Suprapubic skin (tissue), 4 donors: Measurements from ENCODE around the gene SEMA6A. TPM values are rescaled to one million over a fixed set of nuclear protein-coding genes. Genes with fewer than 3 reads are reported as not detected.

Experiments
- DNase-seq, 2 donors: peaks; one replicate each; pipeline ENCODE4 v3.0.0-alpha.2; 2019; ENCODE audit warnings: low spot score in 2 of 2
- H3K27ac ChIP-seq: fragments of 200-600 bp; sonication (generic); one replicate; pipeline ENCODE4 v1.5.1; 2019
- H3K27me3 ChIP-seq: fragments of 200-600 bp; sonication (generic); one replicate; pipeline ENCODE4 v1.5.1; 2019
- H3K36me3 ChIP-seq: fragments of 200-600 bp; sonication (generic); one replicate; pipeline ENCODE4 v1.5.1; 2019
- H3K4me1 ChIP-seq: fragments of 200-600 bp; sonication (generic); one replicate; pipeline ENCODE4 v1.5.1; 2019
- H3K4me3 ChIP-seq: fragments of 200-600 bp; sonication (generic); one replicate; pipeline ENCODE4 v1.5.1; 2019; ENCODE audit warnings: mild to moderate bottlenecking
- H3K9me3 ChIP-seq: fragments of 200-600 bp; sonication (generic); one replicate; pipeline ENCODE4 v1.5.1; 2019
- CTCF ChIP-seq, 2 donors: fragments of 200-600 bp in 1 of 2; fragments of 450-650 bp in 1 of 2; sonication (generic) in 1 of 2; IDR thresholded peaks; one replicate each; pipeline ENCODE4 v1.5.1; 2016 to 2019; ENCODE audit warnings: antibody characterized with exemption in 2 of 2, mild to moderate bottlenecking in 1 of 2, moderate library complexity in 1 of 2
- EP300 ChIP-seq: sonication (generic); formaldehyde crosslinking; IDR thresholded peaks from one replicate; pipeline ENCODE4 v1.6.1; 2017; ENCODE audit warnings: antibody characterized with exemption
- POLR2A ChIP-seq, 2 donors: fragments of 450-650 bp; IDR thresholded peaks; one replicate each; pipeline ENCODE4 v1.6.1; 2017; ENCODE audit warnings: antibody characterized with exemption in 2 of 2, mild to moderate bottlenecking in 2 of 2, moderate library complexity in 2 of 2
- POLR2AphosphoS5 ChIP-seq, 3 donors: sonication (generic); formaldehyde crosslinking; IDR thresholded peaks; one replicate each; pipeline ENCODE4 v1.6.1; 2017; ENCODE audit warnings: antibody characterized with exemption in 3 of 3
- WGBS: methylation state at CpG from one replicate; pipeline ENCODE4 v1.1.5; 2018; 5-methylcytosine and 5-hydroxymethylcytosine counted together
- total RNA-seq, 4 donors: library from RNA; depleted of rRNA; stranded (reverse); fragments of >200 nt; gene quantifications; one replicate each; pipeline ENCODE4 v1.1.0, GENCODE V29; 2016

The SEMA6A gene
- total RNA-seq, 4 donors from 2014 or later, result 7.4 to 27.8 (median 15.5) TPM

- no peaks in the 10 kb centered on the region for H3K36me3 ChIP-seq
- H3K4me3 ChIP-seq, result no peak overlapping the region
- H3K4me1 ChIP-seq, result peaks cover 10% of the 10 kb centered on the region
- TF ChIP-seq POLR2A (IDR thresholded peaks at IDR 0.05) (no peak), EP300 (no peak), POLR2AphosphoS5 (IDR thresholded peaks at IDR 0.05) (no peak), CTCF (IDR thresholded peaks at IDR 0.05) (no peak)
- H3K27me3 ChIP-seq, result no peaks in the 10 kb centered on the region
- H3K9me3 ChIP-seq, result no peaks in the 10 kb centered on the region
- 86% methylated on average over 3 of the region's 3 CpGs for WGBS
- no peak overlapping the region for H3K27ac ChIP-seq
- DNase-seq, result no peak
Observed at GRCh38 chr5:116539222-116539621, 35.4 kb downstream of the SEMA6A start.

- Histone ChIP-seq H3K4me1 (peaks cover 10% of the 10 kb centered on the region), H3K36me3 (no peaks in the 10 kb centered on the region), H3K27me3 (no peaks in the 10 kb centered on the region), H3K27ac (no peak overlapping the region), H3K4me3 (no peak overlapping the region), H3K9me3 (no peaks in the 10 kb centered on the region)
- WGBS, result 65% methylated on average over 11 of the region's 11 CpGs
- DNase-seq, result no peak
- TF ChIP-seq POLR2AphosphoS5 (IDR thresholded peaks at IDR 0.05) (no peak), EP300 (no peak), CTCF (IDR thresholded peaks at IDR 0.05) (no peak), POLR2A (IDR thresholded peaks at IDR 0.05) (no peak)
Observed at GRCh38 chr5:116536316-116537083, 38.1 kb downstream of the SEMA6A start.

- H3K4me3 ChIP-seq, result no peak overlapping the region
- no peak overlapping the region for H3K27ac ChIP-seq
- H3K9me3 ChIP-seq, result no peaks in the 10 kb centered on the region
- no peak for DNase-seq
- no peak for TF ChIP-seq POLR2A (IDR thresholded peaks at IDR 0.05)
- no peak for TF ChIP-seq POLR2AphosphoS5 (IDR thresholded peaks at IDR 0.05)
- TF ChIP-seq EP300, result no peak
- no peak for TF ChIP-seq CTCF (IDR thresholded peaks at IDR 0.05)
- H3K36me3 ChIP-seq, result no peaks in the 10 kb centered on the region
- 92% methylated on average over 2 of the region's 2 CpGs for WGBS
- H3K4me1 ChIP-seq, result peaks cover 10% of the 10 kb centered on the region
- no peaks in the 10 kb centered on the region for H3K27me3 ChIP-seq
Observed at GRCh38 chr5:116534964-116535651, 39.5 kb downstream of the SEMA6A start.

DNA sequence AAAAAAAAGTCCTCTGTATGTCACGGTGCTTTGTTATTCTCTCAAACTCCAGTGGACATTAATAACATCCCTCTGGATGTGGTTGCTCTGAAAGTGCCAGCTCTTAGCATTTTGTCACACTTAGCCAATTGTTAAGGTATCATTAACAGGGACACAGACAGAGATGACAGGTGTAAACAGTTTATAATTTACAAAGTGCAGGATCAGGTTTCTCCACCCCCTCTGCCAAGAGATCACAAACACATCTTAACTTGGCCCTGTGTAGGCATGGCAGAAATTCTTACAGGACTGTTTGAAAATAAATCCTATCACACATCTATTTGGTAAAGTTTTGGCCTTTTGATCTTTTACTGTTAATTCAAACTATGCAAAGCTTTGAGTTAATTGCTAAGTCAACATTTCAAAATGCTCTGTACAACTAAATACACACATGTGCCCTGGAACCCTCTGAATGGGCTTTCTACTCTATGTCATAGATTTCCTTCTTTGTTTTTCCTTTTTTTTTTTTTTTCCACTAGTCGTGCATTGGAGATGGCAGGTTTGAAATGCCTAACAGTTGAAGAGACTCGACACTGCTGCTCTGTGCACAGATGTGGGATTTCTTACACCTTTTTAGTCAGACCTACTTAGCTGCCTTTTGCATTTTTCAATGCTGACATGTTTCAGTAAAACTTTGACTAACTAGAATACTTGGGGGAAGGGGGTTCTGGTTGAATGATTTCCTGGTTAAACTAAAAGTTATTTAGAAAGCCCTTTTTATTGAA is 41.7 kb downstream of the SEMA6A start:
- peaks cover 16% of the 10 kb centered on the region for H3K4me1 ChIP-seq

More for the DNA sequence above, 41.7 kb downstream of the SEMA6A start:
- Histone ChIP-seq H3K9me3 (no peaks in the 10 kb centered on the region), H3K4me3 (no peak overlapping the region), H3K27ac (no peak overlapping the region), H3K36me3 (no peaks in the 10 kb centered on the region), H3K27me3 (no peaks in the 10 kb centered on the region)
- no peak for TF ChIP-seq POLR2A (IDR thresholded peaks at IDR 0.05)
- TF ChIP-seq POLR2AphosphoS5 (IDR thresholded peaks at IDR 0.05), result no peak
- TF ChIP-seq CTCF (IDR thresholded peaks at IDR 0.05), result no peak
- TF ChIP-seq EP300, result no peak
- DNase-seq, result no peak
- 51% methylated on average over 3 of the region's 3 CpGs for WGBS
